GM12873 (cell line): ENCODE results near the gene ETFA.
A peak's percentile ranks its signal among the peaks of the same experiment; 100 is the strongest.

Experiments
- CTCF ChIP-seq: IDR thresholded peaks from 2 replicates; pipeline ENCODE4 v1.5.1; 2012; ENCODE audit warnings: low read depth, mild to moderate bottlenecking, moderate library complexity, low read length, control low read depth; ENCODE audit not compliant: insufficient read depth; ENCODE audit errors: missing control alignments

ETFA gene

GRCh38 chr15:76343313-76343996, 32.2 kb upstream of the ETFA start:
- TF ChIP-seq CTCF = no peak

- no peak for TF ChIP-seq CTCF
Observed at GRCh38 chr15:76342382-76343201, 31.3 kb upstream of the ETFA start.

GRCh38 chr15:76342058-76342381, 30.8 kb upstream of the ETFA start:
- no peak for TF ChIP-seq CTCF

GRCh38 chr15:76341366-76342057, 30.2 kb upstream of the ETFA start:
- TF ChIP-seq CTCF = no peak

GRCh38 chr15:76340803-76341365, 29.6 kb upstream of the ETFA start:
- TF ChIP-seq CTCF = peak; percentile 63

GRCh38 chr15:76340198-76340802, 29.0 kb upstream of the ETFA start:
- TF ChIP-seq CTCF = no peak
